Ishikawa (cell line): Measurements from ENCODE around the gene DENND5B.
A peak's percentile ranks its signal among the peaks of the same experiment; 100 is the strongest.

Experiments
- CEBPB ChIP-seq: IDR thresholded peaks from 2 replicates; pipeline ENCODE4 v1.6.1; 2012
- CREB1 ChIP-seq: IDR thresholded peaks from 2 replicates; pipeline ENCODE4 v1.6.1; 2012; ENCODE audit warnings: low read depth
- EGR1 ChIP-seq: IDR thresholded peaks from 2 replicates; pipeline ENCODE4 v1.6.1; 2012
- EP300 ChIP-seq: IDR thresholded peaks from 2 replicates; pipeline ENCODE4 v1.6.1; 2012; ENCODE audit warnings: borderline replicate concordance
- FOXM1 ChIP-seq: IDR thresholded peaks from 2 replicates; pipeline ENCODE4 v1.6.1; 2012; ENCODE audit warnings: low read depth, borderline replicate concordance
- NFIC ChIP-seq: IDR thresholded peaks from 2 replicates; pipeline ENCODE4 v1.6.1; 2012
- RAD21 ChIP-seq: IDR thresholded peaks from 2 replicates; pipeline ENCODE4 v1.6.1; 2012; ENCODE audit warnings: low read depth
- TAF1 ChIP-seq: IDR thresholded peaks from 2 replicates; pipeline ENCODE4 v1.6.1; 2012; ENCODE audit warnings: low read depth, mild to moderate bottlenecking
- TCF12 ChIP-seq: IDR thresholded peaks from 2 replicates; pipeline ENCODE4 v1.6.1; 2012; ENCODE audit warnings: low read depth
- TEAD4 ChIP-seq: IDR thresholded peaks from 2 replicates; pipeline ENCODE4 v1.6.1; 2012
- YY1 ChIP-seq: IDR thresholded peaks from 2 replicates; pipeline ENCODE4 v1.6.1; 2012; ENCODE audit warnings: low read depth
- ZBTB7A ChIP-seq: IDR thresholded peaks from 2 replicates; pipeline ENCODE4 v1.6.1; 2012; ENCODE audit warnings: low read depth
- TF ChIP-seq, protein P1 (sequence below): IDR thresholded peaks from 2 replicates; pipeline ENCODE4 v1.6.1; 2012
- TF ChIP-seq, protein P2 (sequence below): IDR thresholded peaks from 2 replicates; pipeline ENCODE4 v1.6.1; 2012
- TF ChIP-seq, protein P3 (sequence below): IDR thresholded peaks from 2 replicates; pipeline ENCODE4 v1.6.1; 2012; ENCODE audit warnings: low read depth, mild to moderate bottlenecking

The DENND5B gene

DNA sequence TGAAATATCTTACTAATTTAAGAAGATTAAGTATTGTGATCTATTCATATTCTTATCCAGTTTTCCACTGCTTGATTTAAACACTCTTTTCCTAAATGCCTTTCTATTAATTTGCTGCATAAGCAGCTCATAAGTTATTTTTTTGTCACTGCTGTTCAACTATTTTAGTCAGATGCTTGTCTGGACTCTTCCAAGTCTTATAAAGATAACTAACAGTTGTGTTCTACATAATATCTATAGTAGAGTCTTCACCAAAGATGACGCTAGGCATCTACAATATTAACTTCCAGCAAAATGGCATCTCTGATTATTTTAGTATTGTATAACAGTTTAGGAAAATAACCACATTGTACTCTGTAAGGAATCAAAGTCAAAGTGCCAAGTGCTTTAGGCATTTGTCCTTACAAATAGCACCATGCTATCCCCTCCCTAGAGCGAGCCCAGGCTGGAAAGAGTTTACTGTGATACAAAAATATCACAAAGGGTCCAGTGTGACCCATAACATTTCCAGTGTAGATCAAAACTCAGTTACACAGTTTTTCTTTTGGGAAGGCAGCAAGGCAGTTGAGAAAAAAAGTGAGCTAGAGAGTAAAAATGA, 98.2 kb downstream of the DENND5B start:
- TF ChIP-seq EP300, result no peak
- TF ChIP-seq CREB1, result no peak
- TF ChIP-seq TAF1, result no peak
- TF ChIP-seq, protein P1, sequence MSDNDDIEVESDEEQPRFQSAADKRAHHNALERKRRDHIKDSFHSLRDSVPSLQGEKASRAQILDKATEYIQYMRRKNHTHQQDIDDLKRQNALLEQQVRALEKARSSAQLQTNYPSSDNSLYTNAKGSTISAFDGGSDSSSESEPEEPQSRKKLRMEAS, result no peak
- no peak for TF ChIP-seq CEBPB
- TF ChIP-seq, protein P2, sequence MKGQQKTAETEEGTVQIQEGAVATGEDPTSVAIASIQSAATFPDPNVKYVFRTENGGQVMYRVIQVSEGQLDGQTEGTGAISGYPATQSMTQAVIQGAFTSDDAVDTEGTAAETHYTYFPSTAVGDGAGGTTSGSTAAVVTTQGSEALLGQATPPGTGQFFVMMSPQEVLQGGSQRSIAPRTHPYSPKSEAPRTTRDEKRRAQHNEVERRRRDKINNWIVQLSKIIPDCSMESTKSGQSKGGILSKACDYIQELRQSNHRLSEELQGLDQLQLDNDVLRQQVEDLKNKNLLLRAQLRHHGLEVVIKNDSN, result no peak
- no peak for TF ChIP-seq RAD21
- no peak for TF ChIP-seq ZBTB7A

DNA sequence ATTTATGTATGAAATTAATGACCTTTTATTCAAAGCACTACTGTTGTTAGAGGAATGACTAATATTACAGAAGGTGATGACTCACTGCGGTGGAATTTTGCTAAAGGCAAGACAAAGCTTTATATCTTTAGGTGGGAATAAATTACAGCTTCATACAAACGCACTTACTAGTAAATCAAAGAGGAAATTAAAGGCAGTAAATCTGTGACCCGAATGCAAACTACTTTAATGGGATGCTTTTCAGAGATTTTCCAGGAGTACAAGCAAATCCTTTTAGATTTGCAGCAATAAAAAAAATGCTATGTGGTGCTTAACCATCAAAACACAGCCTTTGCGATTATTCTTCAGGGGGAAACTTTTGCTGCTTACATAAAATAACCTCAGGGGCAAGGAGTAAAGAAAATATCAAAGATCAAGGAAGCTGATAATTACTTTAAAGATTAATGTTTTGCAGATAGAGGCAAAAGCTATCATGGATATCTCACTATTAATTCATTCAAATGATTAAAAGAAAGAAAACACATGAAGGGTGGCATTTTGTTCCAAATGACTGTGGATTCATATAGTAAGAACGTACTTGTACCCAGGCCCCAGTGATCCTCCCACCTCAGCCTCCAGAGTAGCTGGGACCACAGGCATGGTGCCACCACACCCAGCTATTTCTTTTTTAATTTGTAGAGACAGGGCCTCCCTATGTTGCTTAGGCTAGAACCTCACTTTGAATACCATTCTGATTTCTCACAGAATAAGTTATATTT, 98.9 kb downstream of the DENND5B start:
- peak; percentile 67 for TF ChIP-seq FOXM1
- TF ChIP-seq TEAD4, result peak; percentile 93
- TF ChIP-seq, protein P1, result no peak; the same call in 1 of the 2 replicates
- peak; percentile 28; the same call in 1 of the 2 replicates for TF ChIP-seq CEBPB
- TF ChIP-seq TCF12, result peak; percentile 69; the same call in 1 of the 2 replicates
- peak; percentile 75 for TF ChIP-seq EP300
- no peak for TF ChIP-seq YY1
- no peak for TF ChIP-seq RAD21
- no peak for TF ChIP-seq EGR1
- TF ChIP-seq ZBTB7A, result no peak
- peak; percentile 40; the same call in 1 of the 2 replicates for TF ChIP-seq NFIC
- no peak; the same call in 1 of the 2 replicates for TF ChIP-seq CREB1
- no peak for TF ChIP-seq TAF1

DNA sequence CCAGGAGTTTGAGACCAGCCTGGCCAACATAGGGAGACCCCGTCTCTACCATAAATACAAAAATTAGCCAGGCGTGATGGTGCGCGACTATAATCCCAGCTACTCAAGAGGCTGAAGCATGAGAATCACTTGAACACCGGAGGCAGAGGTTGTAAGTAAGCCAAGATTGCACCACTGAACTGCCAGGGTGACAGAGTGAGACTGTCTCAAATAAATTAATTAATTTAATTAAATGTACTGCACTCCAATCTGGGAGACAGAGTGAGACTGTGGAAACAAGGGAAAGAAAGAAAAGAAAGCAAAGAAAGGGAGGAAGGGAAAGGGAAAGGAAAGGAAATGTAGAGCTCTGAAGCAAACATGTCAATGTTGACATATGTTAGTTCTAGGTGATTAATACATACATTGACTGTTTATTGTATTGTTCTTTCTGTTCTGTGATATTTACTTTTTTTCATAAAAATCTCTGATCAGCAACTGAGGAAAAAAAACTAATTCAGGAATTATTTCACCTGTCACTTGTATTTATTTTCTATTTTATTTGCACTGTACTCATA, 99.6 kb downstream of the DENND5B start:
- TF ChIP-seq EP300, result no peak
- no peak for TF ChIP-seq YY1
- no peak for TF ChIP-seq EGR1
- no peak for TF ChIP-seq TAF1
- TF ChIP-seq, protein P1, result no peak
- no peak for TF ChIP-seq RAD21
- TF ChIP-seq, protein P2, result no peak
- TF ChIP-seq TCF12, result no peak
- no peak for TF ChIP-seq CREB1

DNA sequence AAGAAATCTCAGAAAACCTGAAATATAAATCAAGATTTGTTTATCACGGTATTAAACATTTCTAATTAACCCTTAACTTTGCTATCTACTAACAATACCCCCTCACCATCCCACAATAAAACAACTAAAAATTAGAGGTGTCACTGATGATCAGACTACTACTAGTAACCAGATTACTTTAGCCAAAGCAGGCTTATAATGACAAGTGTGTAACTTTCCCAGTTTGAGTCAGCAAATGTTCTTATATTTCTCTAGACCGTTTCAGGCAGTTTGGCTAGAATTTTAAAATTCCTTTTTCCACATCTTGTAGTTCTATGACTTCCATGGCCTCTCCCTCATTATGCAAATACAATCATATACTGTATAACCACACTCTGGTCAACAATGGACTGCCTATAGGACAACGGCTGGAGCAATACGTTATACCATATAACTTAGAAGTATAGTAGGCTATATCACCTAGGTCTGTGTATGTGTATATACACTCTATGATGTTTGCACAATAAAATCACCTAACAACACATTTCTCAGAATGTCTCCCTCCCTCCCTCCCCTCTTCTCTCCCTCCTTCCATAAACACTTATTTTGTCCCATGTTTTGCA, 102.1 kb downstream of the DENND5B start:
- TF ChIP-seq EGR1, result no peak
- TF ChIP-seq, protein P1, result no peak
- no peak for TF ChIP-seq NFIC
- no peak for TF ChIP-seq CREB1
- no peak for TF ChIP-seq CEBPB
- TF ChIP-seq ZBTB7A, result no peak
- no peak for TF ChIP-seq FOXM1
- TF ChIP-seq, protein P3, sequence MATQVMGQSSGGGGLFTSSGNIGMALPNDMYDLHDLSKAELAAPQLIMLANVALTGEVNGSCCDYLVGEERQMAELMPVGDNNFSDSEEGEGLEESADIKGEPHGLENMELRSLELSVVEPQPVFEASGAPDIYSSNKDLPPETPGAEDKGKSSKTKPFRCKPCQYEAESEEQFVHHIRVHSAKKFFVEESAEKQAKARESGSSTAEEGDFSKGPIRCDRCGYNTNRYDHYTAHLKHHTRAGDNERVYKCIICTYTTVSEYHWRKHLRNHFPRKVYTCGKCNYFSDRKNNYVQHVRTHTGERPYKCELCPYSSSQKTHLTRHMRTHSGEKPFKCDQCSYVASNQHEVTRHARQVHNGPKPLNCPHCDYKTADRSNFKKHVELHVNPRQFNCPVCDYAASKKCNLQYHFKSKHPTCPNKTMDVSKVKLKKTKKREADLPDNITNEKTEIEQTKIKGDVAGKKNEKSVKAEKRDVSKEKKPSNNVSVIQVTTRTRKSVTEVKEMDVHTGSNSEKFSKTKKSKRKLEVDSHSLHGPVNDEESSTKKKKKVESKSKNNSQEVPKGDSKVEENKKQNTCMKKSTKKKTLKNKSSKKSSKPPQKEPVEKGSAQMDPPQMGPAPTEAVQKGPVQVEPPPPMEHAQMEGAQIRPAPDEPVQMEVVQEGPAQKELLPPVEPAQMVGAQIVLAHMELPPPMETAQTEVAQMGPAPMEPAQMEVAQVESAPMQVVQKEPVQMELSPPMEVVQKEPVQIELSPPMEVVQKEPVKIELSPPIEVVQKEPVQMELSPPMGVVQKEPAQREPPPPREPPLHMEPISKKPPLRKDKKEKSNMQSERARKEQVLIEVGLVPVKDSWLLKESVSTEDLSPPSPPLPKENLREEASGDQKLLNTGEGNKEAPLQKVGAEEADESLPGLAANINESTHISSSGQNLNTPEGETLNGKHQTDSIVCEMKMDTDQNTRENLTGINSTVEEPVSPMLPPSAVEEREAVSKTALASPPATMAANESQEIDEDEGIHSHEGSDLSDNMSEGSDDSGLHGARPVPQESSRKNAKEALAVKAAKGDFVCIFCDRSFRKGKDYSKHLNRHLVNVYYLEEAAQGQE, result no peak
- no peak for TF ChIP-seq TEAD4
- TF ChIP-seq EP300, result no peak

DNA sequence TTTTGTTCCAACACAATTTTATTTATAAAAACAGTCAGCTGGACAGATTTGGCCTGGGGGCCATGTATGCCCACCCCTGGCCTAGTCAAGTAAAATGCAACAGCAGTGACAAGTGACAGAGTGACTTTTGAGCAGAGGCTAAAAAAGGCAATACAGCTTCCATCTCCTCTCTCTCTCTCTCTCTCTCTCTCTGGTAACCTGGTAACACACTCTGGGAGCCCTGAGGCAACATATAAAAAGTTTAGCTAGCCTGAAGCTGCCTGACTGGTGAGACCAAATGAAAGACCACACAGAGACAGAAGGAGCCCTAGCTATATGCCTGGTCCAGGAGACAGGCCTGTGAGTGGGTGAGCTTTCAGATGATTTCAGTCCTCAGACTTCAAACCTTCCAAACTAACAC, 105.4 kb downstream of the DENND5B start:
- TF ChIP-seq CREB1 (no peak), EP300 (no peak), TAF1 (no peak), FOXM1 (no peak), EGR1 (no peak), RAD21 (no peak), CEBPB (no peak), ZBTB7A (no peak), YY1 (no peak), NFIC (no peak), TEAD4 (no peak), TCF12 (no peak)
- TF ChIP-seq, protein P1, result no peak
- TF ChIP-seq, protein P3, result no peak
- TF ChIP-seq, protein P2, result no peak
